ENCODE data around the gene DRAM2.

GRCh38 chr1:111157431-111157830 is 17.5 kb upstream of the DRAM2 start:
- TF ChIP-seq CHD2 (IDR thresholded peaks at IDR 0.05; ENCODE audit: low read depth, low read length) = no peak
- TF ChIP-seq ZNF431 (CRISPR knock-in tag; IDR thresholded peaks at IDR 0.05) = no peak
- no peak for TF ChIP-seq TAF7 (tag; IDR thresholded peaks at IDR 0.05)
- TF ChIP-seq POLR2AphosphoS2 (IDR thresholded peaks at IDR 0.05; ENCODE audit: low read length) = no peak
- no peak for TF ChIP-seq ZBTB5 (IDR thresholded peaks at IDR 0.05)
- no peak for TF ChIP-seq PHTF2 (CRISPR knock-in tag; IDR thresholded peaks at IDR 0.05)
- TF ChIP-seq ZNF512 (tag; IDR thresholded peaks at IDR 0.05) = no peak
- TF ChIP-seq CLOCK (CRISPR knock-in tag; IDR thresholded peaks at IDR 0.05; ENCODE audit: borderline replicate concordance) = no peak
- TF ChIP-seq WHSC1 (IDR thresholded peaks at IDR 0.05; ENCODE audit: low read length) = no peak

Data from K562 (cell line).